GM12878 (cell line): ENCODE data around the gene TPP2. TPM values are rescaled to one million over a fixed set of nuclear protein-coding genes. Genes with fewer than 3 reads are reported as not detected.

Experiments used
- ATAC-seq: fragments of 200-7000 bp; cut with Tn5 transposase; 3 replicates; pipeline ENCODE4 v1.9.1; 2020; ENCODE audit warnings: mild to moderate bottlenecking, moderate library complexity
- BruUV-seq: library from RNA; stranded (reverse); fragments of 400-500 nt; replicated peaks from 2 replicates; lab custom pipeline; 2021; lab: Mats Ljungman, UMichigan
- CTCF ChIA-PET: fragments of 300-600 bp; sonication (Branson Sonifier 250); formaldehyde crosslinking; extraction: SDS; loops from one replicate; lab custom pipeline; 2021; ENCODE audit warnings: inconsistent platforms; lab: Yijun Ruan, JAX
- POLR2A ChIA-PET: fragments of 350-600 bp; formaldehyde crosslinking; extraction: SDS; loops from one replicate; lab custom pipeline; 2021; ENCODE audit warnings: inconsistent platforms; lab: Charles Lee
- RAD21 ChIA-PET: fragments of 300-600 bp; sonication (Branson Sonifier 250); formaldehyde crosslinking; loops from one replicate; lab custom pipeline; 2023; ENCODE audit warnings: antibody characterized with exemption; ENCODE audit not compliant: unreplicated experiment; lab: Charles Lee
- SMC1A ChIA-PET: fragments of 300-600 bp; sonication (Branson Sonifier 250); formaldehyde crosslinking; loops from one replicate; lab custom pipeline; 2023; ENCODE audit not compliant: unreplicated experiment, uncharacterized antibody; lab: Charles Lee
- DNase-seq: peaks from one replicate; pipeline ENCODE4 v3.0.0-alpha.2; 2011; ENCODE audit warnings: low read depth, low spot score
- FAIRE-seq: peaks from 3 replicates; lab custom pipeline; 2011; peaks lifted over from hg19 to GRCh38; lab: Jason Lieb, UNC
- H2AFZ ChIP-seq: 2 replicates; pipeline ENCODE4 v1.6.0; 2011; ENCODE audit warnings: low read depth, low read length, control low read depth; ENCODE audit not compliant: control insufficient read depth
- H3K27ac ChIP-seq: 2 replicates; pipeline ENCODE4 v1.5.1; 2011; ENCODE audit warnings: control low read depth; ENCODE audit not compliant: control insufficient read depth, insufficient read depth
- H3K27me3 ChIP-seq, 2 experiments: replicated peaks in 1 of 2; 2 replicates each; pipeline versions ENCODE4 v1.6.0 to v1.6.1; 2011; ENCODE audit warnings: low read length in 1 of 2; ENCODE audit not compliant: control insufficient read depth in 2 of 2, insufficient read depth in 2 of 2
- H3K36me3 ChIP-seq, 2 experiments: 2 replicates each; pipeline ENCODE4 v1.5.1; 2011; ENCODE audit warnings: low read length in 1 of 2; ENCODE audit not compliant: control insufficient read depth in 2 of 2, insufficient read depth in 2 of 2
- H3K4me1 ChIP-seq: 2 replicates; pipeline ENCODE4 v1.6.1; 2011; ENCODE audit warnings: mild to moderate bottlenecking, low read length, moderate library complexity, mixed read lengths; ENCODE audit not compliant: control insufficient read depth, insufficient read depth
- H3K4me2 ChIP-seq: 2 replicates; pipeline ENCODE4 v1.6.0; 2011; ENCODE audit warnings: control low read depth; ENCODE audit not compliant: control insufficient read depth, insufficient read depth
- H3K4me3 ChIP-seq: fragments of 200-600 bp; sonication (generic); 2 replicates; pipeline ENCODE4 v1.5.1; 2016
- H3K79me2 ChIP-seq: 2 replicates; pipeline ENCODE4 v1.6.0; 2011; ENCODE audit warnings: low read length; ENCODE audit not compliant: control insufficient read depth, insufficient read depth
- H3K9ac ChIP-seq: 2 replicates; pipeline ENCODE4 v1.8.0; 2011; ENCODE audit warnings: low read length, control low read depth, mixed read lengths; ENCODE audit not compliant: control insufficient read depth, insufficient read depth
- H3K9me3 ChIP-seq: replicated peaks from 3 replicates; pipeline ENCODE4 v1.5.1; 2011; ENCODE audit warnings: mild to moderate bottlenecking, low read length; ENCODE audit not compliant: control insufficient read depth, insufficient read depth
- H4K20me1 ChIP-seq: 2 replicates; pipeline ENCODE4 v1.6.0; 2011; ENCODE audit not compliant: control insufficient read depth, insufficient read depth
- E2F8 ChIP-seq: fragments of 450-650 bp; IDR thresholded peaks from 2 replicates; pipeline ENCODE4 v1.6.1; 2018; ENCODE audit warnings: mild to moderate bottlenecking, low read depth, moderate library complexity; ENCODE audit not compliant: partially characterized antibody
- MTA2 ChIP-seq: fragments of 450-650 bp; IDR thresholded peaks from 2 replicates; pipeline ENCODE4 v1.6.1; 2016; ENCODE audit warnings: low read depth, mild to moderate bottlenecking, moderate library complexity
- MYB ChIP-seq: fragments of 150-350 bp; IDR thresholded peaks from 2 replicates; pipeline ENCODE4 v1.6.1; 2014; ENCODE audit warnings: mild to moderate bottlenecking, low read depth, low read length, borderline replicate concordance
- NFXL1 ChIP-seq: fragments of 450-650 bp; IDR thresholded peaks from 2 replicates; pipeline ENCODE4 v1.6.1; 2017; ENCODE audit warnings: antibody characterized with exemption, mild to moderate bottlenecking, borderline replicate concordance
- POLR2AphosphoS2 ChIP-seq: IDR thresholded peaks from 2 replicates; pipeline ENCODE4 v1.6.1; 2011; ENCODE audit warnings: low read depth, mild to moderate bottlenecking, low read length, improper control_type of control experiment, moderate library complexity
- RB1 ChIP-seq: fragments of 450-650 bp; formaldehyde crosslinking; IDR thresholded peaks from 2 replicates; pipeline ENCODE4 v1.6.1; 2017; ENCODE audit warnings: mild to moderate bottlenecking, borderline replicate concordance
- RELA ChIP-seq: fragments of 450-650 bp; IDR thresholded peaks from 2 replicates; pipeline ENCODE4 v1.8.0; 2014; ENCODE audit warnings: borderline replicate concordance; ENCODE audit not compliant: partially characterized antibody
- STAT1 ChIP-seq: fragments of 450-650 bp; conservative IDR thresholded peaks from 2 replicates; pipeline ENCODE4 v1.6.1; 2014; ENCODE audit warnings: antibody characterized with exemption, mild to moderate bottlenecking
- ZNF274 ChIP-seq: IDR thresholded peaks from one replicate; pipeline ENCODE4 v1.8.0; 2011; ENCODE audit not compliant: insufficient read length, insufficient read depth
- WGBS: methylation state at CpG from one replicate; pipeline ENCODE4 v1.1.6; 2016; ENCODE audit warnings: low lambda C conversion rate; ENCODE audit not compliant: insufficient replicate concordance, insufficient coverage; ENCODE audit errors: missing lambda C conversion rate; 5-methylcytosine and 5-hydroxymethylcytosine counted together
- in situ Hi-C: fragments of 300-500 bp; cut with MboI; formaldehyde crosslinking; loops from 9 replicates; pipeline ENCODE4 v1.14.3; 2018; ENCODE audit warnings: mixed read lengths
- intact Hi-C: fragments of 100-400 bp; cut with micrococcal nuclease; formaldehyde crosslinking; loops from one replicate; pipeline ENCODE4 v1.14.2; 2022; ENCODE audit not compliant: unreplicated experiment
- polyA plus RNA-seq, 11 experiments: library from polyadenylated mRNA; depleted of rRNA in 4 of 11; unstranded in 6 of 11; stranded (reverse) in 5 of 11; fragments of >200 nt; fragmentation: Nextera tagmentation in 4 of 11; fragmentation: Illumina TruSeq in 1 of 11; extraction: Ambion mirVana in 4 of 11; extraction: Trizol in 1 of 11; gene quantifications; 1 replicate in 1 of 11; 2 replicates in 10 of 11; pipeline versions ENCODE4 v1.2.1 to v1.2.3, GENCODE V29; 2011 to 2016; ENCODE audit warnings: inconsistent platforms in 2 of 11, missing spikeins in 2 of 11, low read depth in 1 of 11
- total RNA-seq, 4 experiments: library from RNA; depleted of rRNA in 3 of 4; stranded (reverse); fragments of >200 nt in 3 of 4; fragmentation: Illumina TruSeq in 1 of 4; extraction: Trizol in 1 of 4; gene quantifications; 2 replicates each; pipeline versions ENCODE4 v1.2.1 to v1.2.3, GENCODE V29; 2013 to 2021
- TF ChIP-seq, protein P1 (sequence below): IDR thresholded peaks from 2 replicates; pipeline ENCODE4 v1.6.1; 2012; ENCODE audit warnings: low read depth, low read length, improper control_type of control experiment
- TF ChIP-seq, protein P2 (sequence below): IDR thresholded peaks from 2 replicates; pipeline ENCODE4 v1.6.1; 2011; ENCODE audit warnings: borderline replicate concordance, low read depth, mild to moderate bottlenecking, moderate library complexity, low read length; ENCODE audit not compliant: insufficient read depth, poor library complexity, severe bottlenecking

The TPP2 gene
- total and polyA plus RNA-seq, 10 of the 15 experiments (the other 5 are each of a cell fraction or from before 2014, with no cell fraction given), result 18.4 to 82.3 (median 55.4) TPM

GRCh38 chr13:102697264-102697663, 100.5 kb downstream of the TPP2 start:
- no peak overlapping the region for H3K27ac ChIP-seq
- intact Hi-C loops, result no loop called here
- no peaks in the 10 kb centered on the region for H3K79me2 ChIP-seq
- no TSS peak for BruUV-seq
- ChIA-PET CTCF (no interaction called here), RAD21 (no interaction called here), SMC1A (no interaction called here), POLR2A (no interaction called here)
- no peak overlapping the region for H3K4me2 ChIP-seq
- no peak for DNase-seq
- H4K20me1 ChIP-seq, result no peaks in the 10 kb centered on the region
- in situ Hi-C loops, result no loop called here
- TF ChIP-seq ZNF274 (no peak), E2F8 (no peak), POLR2AphosphoS2 (no peak), STAT1 (no peak), MTA2 (no peak), MYB (no peak), RB1 (no peak), NFXL1 (no peak), RELA (no peak)
- TF ChIP-seq, protein P1, sequence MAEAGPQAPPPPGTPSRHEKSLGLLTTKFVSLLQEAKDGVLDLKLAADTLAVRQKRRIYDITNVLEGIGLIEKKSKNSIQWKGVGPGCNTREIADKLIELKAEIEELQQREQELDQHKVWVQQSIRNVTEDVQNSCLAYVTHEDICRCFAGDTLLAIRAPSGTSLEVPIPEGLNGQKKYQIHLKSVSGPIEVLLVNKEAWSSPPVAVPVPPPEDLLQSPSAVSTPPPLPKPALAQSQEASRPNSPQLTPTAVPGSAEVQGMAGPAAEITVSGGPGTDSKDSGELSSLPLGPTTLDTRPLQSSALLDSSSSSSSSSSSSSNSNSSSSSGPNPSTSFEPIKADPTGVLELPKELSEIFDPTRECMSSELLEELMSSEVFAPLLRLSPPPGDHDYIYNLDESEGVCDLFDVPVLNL, result no peak
- TF ChIP-seq, protein P2, sequence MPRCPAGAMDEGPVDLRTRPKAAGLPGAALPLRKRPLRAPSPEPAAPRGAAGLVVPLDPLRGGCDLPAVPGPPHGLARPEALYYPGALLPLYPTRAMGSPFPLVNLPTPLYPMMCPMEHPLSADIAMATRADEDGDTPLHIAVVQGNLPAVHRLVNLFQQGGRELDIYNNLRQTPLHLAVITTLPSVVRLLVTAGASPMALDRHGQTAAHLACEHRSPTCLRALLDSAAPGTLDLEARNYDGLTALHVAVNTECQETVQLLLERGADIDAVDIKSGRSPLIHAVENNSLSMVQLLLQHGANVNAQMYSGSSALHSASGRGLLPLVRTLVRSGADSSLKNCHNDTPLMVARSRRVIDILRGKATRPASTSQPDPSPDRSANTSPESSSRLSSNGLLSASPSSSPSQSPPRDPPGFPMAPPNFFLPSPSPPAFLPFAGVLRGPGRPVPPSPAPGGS, result no peak
- H3K36me3 ChIP-seq, result no peaks in the 10 kb centered on the region
- no peak for FAIRE-seq
- ATAC-seq, result no peak
- no peaks in the 10 kb centered on the region for H3K4me1 ChIP-seq
- peaks cover 0 to 6% of the 10 kb centered on the region in 2 experiments; a peak in 2 of 4 replicates for H3K27me3 ChIP-seq
- H3K9ac ChIP-seq, result no peak overlapping the region
- no peaks in the 10 kb centered on the region for H3K9me3 ChIP-seq
- no peak overlapping the region for H3K4me3 ChIP-seq
- no peak overlapping the region for H2AFZ ChIP-seq
- 56% methylated on average over 6 of the region's 6 CpGs for WGBS
